ENCODE results near the gene PNPLA6.
A peak's percentile ranks its signal among the peaks of the same experiment; 100 is the strongest.

The PNPLA6 gene

GRCh38 chr19:7535047-7535997 lies at the start of gene PNPLA6:
Gene PNPLA6 (plus strand): TSS chr19:7535717. CDS start chr19:7535789, 72 bp downstream.
- peak; percentile 89 for DNase-seq

GRCh38 chr19:7486923-7487322 lies 48.6 kb upstream of the PNPLA6 start:
- DNase-seq: no peak

- peak; percentile 75 for DNase-seq
These were observed 46.7 kb upstream of the PNPLA6 start, which contains the start of gene PEX11G for GRCh38 chr19:7488736-7489353. Gene PEX11G (minus strand): TSS chr19:7489035. CDS start chr19:7489010, 25 bp downstream.

GRCh38 chr19:7489609-7490044 lies 45.9 kb upstream of the PNPLA6 start:
- DNase-seq: no peak

GRCh38 chr19:7492142-7492541 lies 43.4 kb upstream of the PNPLA6 start:
- peak; percentile 100 for DNase-seq

- DNase-seq: peak; percentile 85
These were observed 43.0 kb upstream of the PNPLA6 start for GRCh38 chr19:7492558-7492957.

GRCh38 chr19:7494416-7495098 lies 41.0 kb upstream of the PNPLA6 start:
- no peak for DNase-seq

GRCh38 chr19:7497292-7497691 lies 38.2 kb upstream of the PNPLA6 start:
- peak; percentile 47 for DNase-seq

GRCh38 chr19:7500811-7501450 lies 34.6 kb upstream of the PNPLA6 start:
- peak; percentile 52 for DNase-seq

- DNase-seq: no peak
These were observed 33.0 kb upstream of the PNPLA6 start for GRCh38 chr19:7502552-7502951.

GRCh38 chr19:7504684-7505083 lies 30.8 kb upstream of the PNPLA6 start:
- DNase-seq: no peak

- DNase-seq: no peak
These were observed 30.2 kb upstream of the PNPLA6 start for GRCh38 chr19:7505288-7505681.

- DNase-seq: peak; percentile 24
These were observed 29.7 kb upstream of the PNPLA6 start for GRCh38 chr19:7505682-7506384.

GRCh38 chr19:7506385-7507328 lies 28.9 kb upstream of the PNPLA6 start:
- DNase-seq: peak; percentile 83

- peak; percentile 69 for DNase-seq
These were observed 27.6 kb upstream of the PNPLA6 start for GRCh38 chr19:7507884-7508283.

- DNase-seq: peak; percentile 26
These were observed 25.9 kb upstream of the PNPLA6 start for GRCh38 chr19:7509625-7510024.

GRCh38 chr19:7512400-7512851 lies 23.1 kb upstream of the PNPLA6 start:
- DNase-seq: no peak

GRCh38 chr19:7513809-7514642 lies 21.5 kb upstream of the PNPLA6 start:
- DNase-seq: no peak

GRCh38 chr19:7515110-7515644 lies 20.3 kb upstream of the PNPLA6 start:
- DNase-seq: no peak

Measured in MV-4-11 (cell line).